ENCODE data around the gene RETN.

Gene RETN

GRCh38 chr19:7657131-7657751 is 11.6 kb upstream of the RETN start:
- no peak for DNase-seq (ENCODE audit: low read depth)

GRCh38 chr19:7658219-7658686 is 10.6 kb upstream of the RETN start:
- no peak for DNase-seq (ENCODE audit: low read depth)

DNA sequence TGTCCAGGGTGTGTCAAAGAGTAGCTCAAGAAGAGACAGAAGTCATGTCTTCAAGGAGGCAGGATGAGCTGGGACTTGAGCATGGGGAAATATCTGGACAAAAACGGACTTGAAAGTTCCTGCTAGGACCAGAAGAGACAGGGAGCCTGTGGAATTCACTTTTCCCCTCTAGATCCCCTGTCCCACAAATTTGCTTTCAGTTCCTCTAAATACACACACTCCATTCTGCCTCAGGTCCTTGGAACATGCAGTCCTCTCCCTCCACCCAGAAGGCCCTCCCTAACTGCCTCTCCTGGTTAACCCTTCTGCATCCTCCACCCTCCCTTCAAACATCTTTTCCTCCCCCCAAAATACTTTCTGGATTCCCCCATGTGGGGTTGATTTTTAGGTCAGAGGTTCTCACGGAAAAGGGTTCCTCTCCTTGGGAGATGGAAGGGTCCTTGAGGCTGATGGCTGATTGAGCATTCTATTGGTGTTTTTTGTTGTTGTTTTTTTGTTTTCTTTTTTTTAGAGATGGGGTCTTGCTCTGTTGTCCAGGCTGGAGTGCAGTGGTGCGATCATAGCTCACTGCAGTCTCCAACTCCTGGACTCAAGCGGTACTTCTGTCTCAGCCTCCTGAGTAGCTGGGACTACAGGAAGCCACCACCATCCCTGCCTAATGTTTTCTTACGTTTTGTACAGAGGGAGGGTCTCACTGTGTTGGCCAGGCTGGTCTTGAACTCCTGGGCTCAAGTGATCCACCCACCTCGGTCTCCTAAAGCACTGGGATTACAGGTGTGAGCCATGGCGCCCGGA is 6.9 kb upstream of the RETN start:
- no peak for DNase-seq (ENCODE audit: low read depth)

DNA sequence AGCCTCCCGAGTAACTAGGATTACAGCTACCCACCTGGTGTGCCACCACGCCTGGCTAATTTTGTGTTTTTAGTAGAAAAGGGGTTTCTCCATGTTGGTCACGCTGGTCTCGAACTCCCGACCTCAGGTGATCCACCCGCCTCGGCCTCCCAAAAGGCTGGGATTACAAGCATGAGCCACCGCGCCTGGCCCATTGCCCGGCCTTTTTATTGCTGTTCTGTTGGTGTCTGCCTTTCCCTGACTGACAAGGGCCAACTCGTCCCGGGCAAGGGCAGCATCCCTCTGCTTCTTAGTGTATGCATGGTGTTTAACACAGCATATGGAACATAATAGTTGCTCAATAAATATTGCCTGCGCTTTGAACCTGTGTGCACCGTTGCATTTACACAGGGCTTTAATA is 6.2 kb upstream of the RETN start:
- no peak for DNase-seq (ENCODE audit: low read depth)

DNA sequence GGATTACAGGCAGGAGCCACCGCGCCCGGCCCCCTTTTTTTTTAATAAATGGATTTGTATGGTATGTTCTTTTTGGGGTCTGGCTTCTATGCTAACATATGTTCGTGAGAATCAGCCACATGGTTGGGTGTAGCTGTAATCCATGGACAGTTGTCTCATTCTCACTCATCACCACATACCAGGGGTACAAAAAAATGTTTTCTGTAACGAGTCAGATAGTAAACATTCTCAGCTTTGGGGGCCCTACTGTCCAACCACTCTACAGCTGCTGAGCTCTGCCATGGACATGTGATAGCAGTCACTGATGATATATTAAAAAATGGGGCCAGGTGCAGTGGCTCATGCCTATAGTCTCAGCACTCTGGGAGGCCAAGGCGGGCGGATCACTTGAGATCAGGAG is 5.1 kb upstream of the RETN start:
- no peak for DNase-seq (ENCODE audit: low read depth)

DNA sequence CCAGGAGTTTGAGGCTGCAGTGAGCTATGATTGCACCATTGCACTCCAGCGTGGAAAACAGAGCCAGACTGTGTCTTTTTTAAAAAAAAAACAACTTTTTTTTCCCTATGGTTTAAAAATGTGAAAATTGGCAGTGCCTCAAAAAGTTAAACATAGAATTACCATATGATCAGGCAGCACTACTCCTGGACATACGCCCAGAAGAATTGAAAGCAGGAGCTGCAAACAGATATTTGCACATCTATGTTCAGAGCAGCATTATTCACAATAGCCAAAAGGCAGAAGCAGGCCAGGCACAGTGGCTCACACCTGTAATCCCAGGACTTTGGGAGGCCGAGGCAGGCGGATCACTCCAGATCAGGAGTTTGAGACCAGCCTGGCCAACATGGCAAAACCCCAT is 3.8 kb upstream of the RETN start:
- DNase-seq (ENCODE audit: low read depth) = no peak

DNA sequence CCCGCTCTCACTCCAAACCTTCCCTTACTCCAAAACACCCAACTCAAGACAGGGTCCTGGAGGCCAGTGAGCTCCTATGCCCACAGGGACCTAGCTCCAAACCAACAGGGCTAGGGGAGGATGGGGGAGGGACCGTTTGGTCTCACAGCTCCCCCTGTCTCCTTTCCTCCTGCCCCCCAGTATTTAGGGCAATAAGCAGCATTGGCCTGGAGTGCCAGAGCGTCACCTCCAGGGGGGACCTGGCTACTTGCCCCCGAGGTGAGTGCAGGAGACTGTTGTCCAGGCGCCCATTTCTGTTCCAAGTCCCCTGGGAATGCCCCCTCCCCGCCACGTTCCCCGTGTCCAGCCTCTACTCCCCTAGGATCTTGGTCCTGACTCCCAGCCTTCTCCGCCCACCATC is 792 bp downstream of the RETN start:
- DNase-seq (ENCODE audit: low read depth) = no peak

DNA sequence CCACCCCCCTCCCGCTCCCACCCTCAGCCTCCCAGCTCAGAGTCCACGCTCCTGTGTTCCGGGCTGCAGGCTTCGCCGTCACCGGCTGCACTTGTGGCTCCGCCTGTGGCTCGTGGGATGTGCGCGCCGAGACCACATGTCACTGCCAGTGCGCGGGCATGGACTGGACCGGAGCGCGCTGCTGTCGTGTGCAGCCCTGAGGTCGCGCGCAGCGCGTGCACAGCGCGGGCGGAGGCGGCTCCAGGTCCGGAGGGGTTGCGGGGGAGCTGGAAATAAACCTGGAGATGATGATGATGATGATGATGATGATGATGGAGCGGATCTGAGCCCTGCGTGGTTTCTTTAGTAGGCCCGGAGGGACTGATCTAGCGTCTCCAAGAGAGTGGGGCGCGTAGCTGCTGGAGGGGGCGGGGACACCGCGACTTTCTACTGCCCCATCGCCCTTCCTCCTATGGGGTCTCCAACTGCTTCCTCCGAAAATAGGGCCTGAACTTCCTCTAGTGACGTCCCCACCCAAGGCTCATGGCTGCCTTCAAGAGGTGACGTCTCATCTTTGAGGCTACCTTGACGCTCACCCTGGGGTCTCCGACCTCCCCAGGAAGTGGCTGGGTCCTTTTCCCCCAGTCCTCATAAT is 1.4 kb downstream of the RETN start:
- DNase-seq (ENCODE audit: low read depth) = no peak

DNA sequence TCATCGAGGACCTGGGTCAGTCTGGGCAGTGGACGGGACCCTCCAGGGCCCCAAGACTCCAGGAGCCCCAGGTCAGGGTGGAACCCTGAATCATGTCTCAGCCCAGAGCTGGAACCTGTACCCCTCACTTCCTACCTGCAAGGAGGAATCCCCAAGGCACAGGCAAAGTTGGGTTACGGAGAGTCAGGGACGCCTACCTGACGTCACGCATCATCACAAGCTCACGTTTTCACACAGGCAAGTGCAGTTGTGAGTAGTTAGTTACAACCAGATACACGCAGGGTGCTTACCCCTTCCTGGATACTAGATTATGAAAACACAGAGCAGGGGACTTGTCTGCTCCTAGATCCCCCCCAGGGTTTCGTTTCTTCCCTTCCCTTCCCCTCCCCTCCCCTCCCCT is 1.9 kb downstream of the RETN start:
- DNase-seq (ENCODE audit: low read depth) = no peak

DNA sequence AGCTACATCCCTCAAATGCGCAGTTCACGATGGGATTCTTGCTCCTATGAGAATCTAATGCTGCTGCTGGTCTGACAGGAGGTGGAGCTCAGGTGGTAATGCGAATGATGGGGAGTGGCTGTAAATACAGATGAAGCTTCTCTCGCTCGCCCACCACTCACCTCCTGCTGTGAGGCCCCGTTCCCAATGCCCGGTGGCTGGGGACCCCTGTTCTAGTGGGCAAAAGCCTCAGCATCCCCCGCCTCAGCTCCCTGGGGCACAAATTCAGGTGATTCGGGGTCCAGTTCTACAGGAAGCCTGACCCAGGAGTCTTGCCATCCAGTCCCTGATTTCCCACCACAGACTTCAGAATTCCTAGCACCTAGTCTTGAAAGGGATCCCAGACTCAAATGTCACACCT is 3.7 kb downstream of the RETN start:
- no peak for DNase-seq (ENCODE audit: low read depth)

DNA sequence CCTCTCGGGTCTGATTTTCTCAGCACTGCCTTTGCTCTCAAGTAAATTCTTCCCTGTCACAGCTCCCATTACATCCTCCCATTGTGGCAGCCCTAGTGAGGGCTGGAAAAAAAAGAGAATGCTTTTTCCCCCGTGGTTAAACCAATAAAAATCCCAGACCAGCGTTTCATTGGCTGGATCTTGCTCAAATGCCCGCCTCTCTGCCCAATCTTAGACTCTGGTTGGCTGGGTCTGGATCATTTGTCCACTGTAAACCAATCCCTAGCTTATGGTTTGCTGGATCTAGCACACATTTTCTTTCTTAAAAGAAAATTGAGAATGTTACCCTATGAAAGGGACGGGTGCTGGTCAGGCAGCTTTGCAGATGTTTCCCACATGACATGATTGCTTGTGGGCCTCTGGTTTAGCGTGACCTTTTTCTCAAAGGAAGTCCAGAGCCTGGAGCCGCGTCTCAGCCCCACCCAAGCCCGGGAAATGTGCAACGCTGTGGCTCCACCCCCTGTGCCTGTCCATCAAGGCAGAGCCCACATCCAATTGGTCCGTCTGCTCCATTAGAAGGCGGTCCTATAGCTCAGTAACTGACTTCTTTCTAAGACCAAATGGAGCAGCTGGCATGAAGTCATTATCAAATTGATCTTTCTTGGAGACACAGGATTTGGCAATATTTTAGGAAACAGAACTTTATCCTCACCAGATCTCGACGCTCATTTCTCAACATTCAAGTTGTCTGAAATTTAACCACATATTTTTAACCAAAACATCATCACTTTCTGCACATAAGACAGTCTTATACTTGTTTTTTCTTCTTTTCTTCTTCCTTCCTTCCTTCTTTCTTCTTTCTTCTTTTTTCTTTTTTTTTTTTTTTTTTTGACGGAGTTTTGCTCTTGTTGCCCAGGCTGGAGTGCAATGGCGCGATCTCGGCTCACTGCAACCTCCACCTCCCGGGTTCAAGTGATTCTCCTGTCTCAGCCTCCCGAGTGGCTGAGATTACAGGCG is 5.5 kb downstream of the RETN start:
- no peak for DNase-seq (ENCODE audit: low read depth)

- DNase-seq (ENCODE audit: low read depth) = no peak
These were observed 7.5 kb downstream of the RETN start for GRCh38 chr19:7676376-7676775.

- no peak for DNase-seq (ENCODE audit: low read depth)
These were observed 8.0 kb downstream of the RETN start, which contains the start of gene MCEMP1 for GRCh38 chr19:7676854-7677253. Gene MCEMP1 (plus strand): TSS chr19:7677090. CDS start chr19:7677121, 31 bp downstream.

- no peak for DNase-seq (ENCODE audit: low read depth)
These were observed 8.9 kb downstream of the RETN start for GRCh38 chr19:7677669-7678311.

GRCh38 chr19:7678971-7679751 is 10.3 kb downstream of the RETN start:
- DNase-seq (ENCODE audit: low read depth) = peak; percentile 51

DNA sequence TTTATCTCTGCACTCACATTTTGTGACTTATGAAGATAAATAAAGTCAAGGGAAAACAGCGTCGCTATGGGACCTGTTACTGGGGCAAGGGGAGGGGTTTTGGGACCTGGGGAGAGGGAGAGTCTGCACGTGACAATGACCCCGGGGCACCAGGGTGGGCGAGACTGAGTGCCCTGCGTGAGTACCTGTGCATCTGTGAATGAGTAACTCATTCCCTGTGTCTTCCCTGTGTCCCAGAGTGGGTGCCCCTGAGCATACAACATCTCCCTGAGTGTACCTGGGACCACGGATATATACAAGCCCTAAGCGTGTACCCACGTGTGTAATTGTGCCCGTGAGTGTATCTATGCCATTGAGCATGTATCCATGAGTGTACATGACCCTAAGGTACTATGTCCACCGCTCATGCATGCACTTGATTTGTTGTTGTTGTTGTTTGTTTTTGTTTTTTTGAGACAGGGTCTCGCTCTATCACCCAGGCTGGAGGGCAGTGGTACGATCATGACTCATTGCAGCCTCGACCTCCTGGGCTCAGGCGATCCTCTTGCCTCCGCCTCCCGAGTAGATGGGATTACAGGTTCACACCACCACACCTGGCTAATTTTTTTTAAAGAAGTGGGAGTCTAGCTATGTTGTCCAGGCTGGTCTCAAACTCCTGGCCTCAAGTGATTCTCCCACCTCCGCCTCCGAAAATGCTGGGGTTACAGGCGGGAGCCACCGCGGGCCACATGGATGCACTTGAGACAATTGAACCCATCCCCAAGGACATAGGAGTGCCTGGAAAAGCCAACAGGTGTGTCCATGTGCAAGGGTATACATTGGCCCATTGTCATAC is 11.1 kb downstream of the RETN start:
- DNase-seq (ENCODE audit: low read depth) = no peak

DNA sequence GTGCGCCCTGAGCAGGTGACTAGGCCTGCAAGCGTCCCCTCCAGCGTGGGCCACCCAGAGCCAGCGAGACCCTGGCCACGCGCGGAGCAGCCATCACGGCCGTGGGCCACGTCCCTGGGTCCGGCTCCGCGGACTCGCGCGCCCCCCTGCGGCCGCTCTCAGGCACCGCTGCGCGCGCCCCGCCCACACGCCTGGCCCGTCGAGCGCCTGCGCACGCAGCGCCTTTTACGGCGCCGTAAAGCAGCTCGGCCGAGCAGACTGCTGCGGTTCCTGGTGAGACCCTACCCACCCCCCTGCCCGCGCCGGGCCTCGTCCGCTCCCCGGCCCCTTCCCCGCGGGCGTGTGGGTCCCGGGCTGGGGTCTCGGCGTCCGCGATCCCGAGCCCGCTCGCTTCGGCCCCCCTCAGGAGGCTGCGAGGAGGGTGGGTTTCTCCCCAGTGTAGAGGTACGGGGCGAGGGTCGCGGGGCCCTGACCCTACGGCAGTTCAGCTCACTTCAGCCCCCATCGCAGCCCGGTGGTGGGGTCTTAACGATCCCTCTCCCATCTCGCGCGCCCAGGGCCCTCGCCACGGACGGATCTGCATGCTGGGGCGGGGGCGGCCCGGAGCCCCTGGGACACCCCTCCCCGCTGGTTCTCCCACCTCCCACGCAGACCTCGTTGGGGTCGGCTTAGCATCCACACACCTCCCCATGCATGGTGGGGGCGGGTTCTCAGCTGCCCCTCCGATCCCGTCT is 11.9 kb downstream of the RETN start, which contains the start of gene TRAPPC5:
Gene TRAPPC5 (plus strand): TSS at position 228 of the 734 bp plus-strand sequence. CDS start 1,421 bp downstream, outside the sequence.
- DNase-seq (ENCODE audit: low read depth) = peak; percentile 83

- peak; percentile 73 for DNase-seq (ENCODE audit: low read depth)
These were observed 12.7 kb downstream of the RETN start for GRCh38 chr19:7681340-7682174.
